Measurements from ENCODE around the gene GCSAM. TPM values are rescaled to one million over a fixed set of nuclear protein-coding genes. Genes with fewer than 3 reads are reported as not detected.

GCSAM gene
- total RNA-seq: not detected in 2 replicates

GRCh38 chr3:112132975-112133448, at the start of gene GCSAM:
Gene GCSAM (minus strand): TSS chr3:112133248. CDS start chr3:112133120, 128 bp downstream.

GRCh38 chr3:112086076-112086854, 46.8 kb downstream of the GCSAM start, which contains the start of gene C3orf52:
Gene C3orf52 (plus strand): TSS chr3:112086389. CDS start chr3:112086408, 19 bp downstream.

Small RNAs within 50 kb of the gene (small RNA-seq; reads per million reads assigned to genes)
- gene MIR567: not detected

Other genes starting within 250 kb of the GCSAM start
- gene ABHD10, start 154.2 kb downstream of the GCSAM start, total RNA-seq: 34.5 and 38.2 TPM in 2 replicates
- gene TAGLN3, start 134.3 kb downstream of the GCSAM start, total RNA-seq: not detected in 2 replicates
- not detected in 2 replicates for gene TMPRSS7, start 98.5 kb downstream of the GCSAM start, total RNA-seq
- 5.1 and 5.8 TPM in 2 replicates for gene C3orf52, start 46.9 kb downstream of the GCSAM start, total RNA-seq
- gene SLC9C1, start 161.0 kb upstream of the GCSAM start, total RNA-seq: under 0.01 TPM in 1 of 2 replicates, not detected in the other
- not detected in 2 replicates for gene CD200, start 199.9 kb upstream of the GCSAM start, total RNA-seq